Neural cell (in vitro differentiated cells): Measurements from ENCODE around the gene CAMK2B. TPM values are rescaled to one million over a fixed set of nuclear protein-coding genes. Genes with fewer than 3 reads are reported as not detected.

Source experiments
- H2AFZ ChIP-seq: fragments of 200-600, 300-800 bp; sonication (generic), shearing (Covaris generic); 2 replicates; pipeline ENCODE4 v1.6.0; 2014; ENCODE audit warnings: low read depth, mild to moderate bottlenecking, antibody characterized with exemption, low read length, moderate library complexity
- H3F3A ChIP-seq: fragments of 200-600 bp; shearing (Covaris generic); 2 replicates; pipeline ENCODE4 v1.6.1; 2016; ENCODE audit warnings: mild to moderate bottlenecking, moderate library complexity, mixed read lengths, antibody characterized with exemption, low read length; ENCODE audit not compliant: insufficient read depth, poor library complexity, severe bottlenecking
- H3K27ac ChIP-seq: fragments of 200-600, 300-800 bp; sonication (generic), shearing (Covaris generic); 2 replicates; pipeline ENCODE4 v1.5.1; 2014; ENCODE audit warnings: mild to moderate bottlenecking, low read length, moderate library complexity
- H3K27me3 ChIP-seq: fragments of 300-800, 200-600 bp; sonication (generic), shearing (Covaris generic); 2 replicates; pipeline ENCODE4 v1.6.0; 2014; ENCODE audit warnings: mild to moderate bottlenecking, low read depth, low read length, moderate library complexity; ENCODE audit not compliant: insufficient read depth
- H3K36me3 ChIP-seq: fragments of 300-800, 200-600 bp; sonication (generic), shearing (Covaris generic); 2 replicates; pipeline ENCODE4 v1.5.1; 2014; ENCODE audit warnings: mild to moderate bottlenecking, antibody characterized with exemption, low read length, moderate library complexity; ENCODE audit not compliant: insufficient read depth
- H3K4me2 ChIP-seq: fragments of 300-800, 200-600 bp; sonication (generic), shearing (Covaris generic); 2 replicates; pipeline ENCODE4 v1.6.0; 2014; ENCODE audit warnings: mild to moderate bottlenecking, low read length
- H3K4me3 ChIP-seq: fragments of 300-800, 200-600 bp; sonication (generic), shearing (Covaris generic); 2 replicates; pipeline ENCODE4 v1.5.1; 2014; ENCODE audit warnings: mild to moderate bottlenecking, low read length, moderate library complexity
- H3K79me2 ChIP-seq: fragments of 200-600 bp; shearing (Covaris generic); replicated peaks from 2 replicates; pipeline ENCODE4 v1.6.0; 2014; ENCODE audit warnings: mild to moderate bottlenecking, low read length, moderate library complexity; ENCODE audit not compliant: insufficient read depth
- H3K9ac ChIP-seq: fragments of 300-800, 200-600 bp; sonication (generic), shearing (Covaris generic); 2 replicates; pipeline ENCODE4 v1.6.1; 2016; ENCODE audit warnings: mild to moderate bottlenecking, low read length, mixed read lengths
- H3K9me2 ChIP-seq: fragments of 200-600 bp; shearing (Covaris generic); 2 replicates; pipeline ENCODE4 v1.6.1; 2016; ENCODE audit warnings: mild to moderate bottlenecking, low read length, mixed read lengths; ENCODE audit not compliant: insufficient read depth
- H3K9me3 ChIP-seq: fragments of 200-600, 300-800 bp; sonication (generic), shearing (Covaris generic); 2 replicates; pipeline ENCODE4 v1.6.1; 2016; ENCODE audit warnings: mild to moderate bottlenecking, mixed run types, low read length, moderate library complexity, mixed read lengths
- H4K20me1 ChIP-seq: fragments of 200-600 bp; shearing (Covaris generic); 2 replicates; pipeline ENCODE4 v1.6.1; 2016; ENCODE audit warnings: mild to moderate bottlenecking, mixed run types; ENCODE audit not compliant: insufficient read depth
- EP300 ChIP-seq: fragments of 450-650 bp; conservative IDR thresholded peaks from 2 replicates; pipeline ENCODE4 v1.6.1; 2014; ENCODE audit warnings: antibody characterized with exemption, mild to moderate bottlenecking, moderate library complexity; ENCODE audit not compliant: poor library complexity, severe bottlenecking
- EZH2 ChIP-seq: fragments of 200-600, 300-800 bp; shearing (Covaris generic), sonication (generic); IDR thresholded peaks from 2 replicates; pipeline ENCODE4 v1.6.1; 2014; ENCODE audit warnings: antibody characterized with exemption, low read length, borderline replicate concordance, mild to moderate bottlenecking; ENCODE audit not compliant: insufficient read depth, poor library complexity, severe bottlenecking
- MXI1 ChIP-seq: fragments of 450-650 bp; conservative IDR thresholded peaks from 2 replicates; pipeline ENCODE4 v1.6.1; 2014; ENCODE audit warnings: antibody characterized with exemption, mild to moderate bottlenecking; ENCODE audit not compliant: poor library complexity, severe bottlenecking
- POLR2AphosphoS5 ChIP-seq: IDR thresholded peaks from 2 replicates; pipeline ENCODE4 v1.6.1; 2012
- RAD21 ChIP-seq: fragments of 450-650 bp; conservative IDR thresholded peaks from 2 replicates; pipeline ENCODE4 v1.6.1; 2014; ENCODE audit warnings: antibody characterized with exemption, mild to moderate bottlenecking, moderate library complexity
- SMC3 ChIP-seq: fragments of 450-650 bp; conservative IDR thresholded peaks from 2 replicates; pipeline ENCODE4 v1.6.1; 2014; ENCODE audit warnings: antibody characterized with exemption, mild to moderate bottlenecking, moderate library complexity; ENCODE audit not compliant: poor library complexity
- TAF1 ChIP-seq: IDR thresholded peaks from 2 replicates; pipeline ENCODE4 v1.6.1; 2012; ENCODE audit warnings: low read depth
- polyA plus RNA-seq: library from polyadenylated mRNA; depleted of rRNA; stranded (reverse); fragments of >200 nt; gene quantifications from 2 replicates; pipeline ENCODE4 v1.2.3, GENCODE V29; 2014
- TF ChIP-seq, protein P1 (sequence below): IDR thresholded peaks from 2 replicates; pipeline ENCODE4 v1.6.1; 2012; ENCODE audit warnings: borderline replicate concordance
- TF ChIP-seq, protein P2 (sequence below): fragments of 450-650 bp; IDR thresholded peaks from 2 replicates; pipeline ENCODE4 v1.5.1; 2014; ENCODE audit warnings: antibody characterized with exemption, mild to moderate bottlenecking, moderate library complexity; ENCODE audit not compliant: poor library complexity, severe bottlenecking

CAMK2B gene
- polyA plus RNA-seq, 1 donor from 2014 or later: 67.3 TPM

DNA sequence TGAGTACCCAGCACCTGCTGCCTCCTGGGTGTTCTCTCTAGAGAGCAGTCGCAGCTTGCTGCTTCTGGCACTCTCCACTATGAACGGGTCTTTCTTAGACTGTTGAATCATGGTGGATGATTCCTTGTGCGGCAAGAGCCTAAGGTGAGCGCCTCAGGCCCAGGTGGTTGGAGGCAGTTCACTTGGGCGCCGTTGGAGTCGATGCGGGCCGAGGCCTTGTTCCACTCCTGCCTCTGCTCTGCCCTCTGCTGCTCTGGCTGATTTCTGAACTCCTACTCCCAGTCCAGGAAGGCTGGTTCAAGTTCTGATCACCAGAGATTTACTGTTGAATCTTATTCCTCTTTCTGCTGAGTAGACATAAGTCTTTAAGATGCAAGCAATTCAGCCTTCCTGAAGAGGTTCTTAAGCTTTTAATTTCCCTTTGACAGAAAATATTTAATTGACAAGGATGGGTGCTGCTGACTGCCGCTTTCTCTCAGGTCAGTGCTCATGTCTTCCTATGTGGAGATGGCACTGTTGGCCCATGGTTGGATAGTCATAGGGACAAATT, 114.2 kb downstream of the CAMK2B start:
- H3K27me3 ChIP-seq: no peaks in the 10 kb centered on the region
- no peak for TF ChIP-seq RAD21
- no peak for TF ChIP-seq SMC3
- TF ChIP-seq, protein P1, sequence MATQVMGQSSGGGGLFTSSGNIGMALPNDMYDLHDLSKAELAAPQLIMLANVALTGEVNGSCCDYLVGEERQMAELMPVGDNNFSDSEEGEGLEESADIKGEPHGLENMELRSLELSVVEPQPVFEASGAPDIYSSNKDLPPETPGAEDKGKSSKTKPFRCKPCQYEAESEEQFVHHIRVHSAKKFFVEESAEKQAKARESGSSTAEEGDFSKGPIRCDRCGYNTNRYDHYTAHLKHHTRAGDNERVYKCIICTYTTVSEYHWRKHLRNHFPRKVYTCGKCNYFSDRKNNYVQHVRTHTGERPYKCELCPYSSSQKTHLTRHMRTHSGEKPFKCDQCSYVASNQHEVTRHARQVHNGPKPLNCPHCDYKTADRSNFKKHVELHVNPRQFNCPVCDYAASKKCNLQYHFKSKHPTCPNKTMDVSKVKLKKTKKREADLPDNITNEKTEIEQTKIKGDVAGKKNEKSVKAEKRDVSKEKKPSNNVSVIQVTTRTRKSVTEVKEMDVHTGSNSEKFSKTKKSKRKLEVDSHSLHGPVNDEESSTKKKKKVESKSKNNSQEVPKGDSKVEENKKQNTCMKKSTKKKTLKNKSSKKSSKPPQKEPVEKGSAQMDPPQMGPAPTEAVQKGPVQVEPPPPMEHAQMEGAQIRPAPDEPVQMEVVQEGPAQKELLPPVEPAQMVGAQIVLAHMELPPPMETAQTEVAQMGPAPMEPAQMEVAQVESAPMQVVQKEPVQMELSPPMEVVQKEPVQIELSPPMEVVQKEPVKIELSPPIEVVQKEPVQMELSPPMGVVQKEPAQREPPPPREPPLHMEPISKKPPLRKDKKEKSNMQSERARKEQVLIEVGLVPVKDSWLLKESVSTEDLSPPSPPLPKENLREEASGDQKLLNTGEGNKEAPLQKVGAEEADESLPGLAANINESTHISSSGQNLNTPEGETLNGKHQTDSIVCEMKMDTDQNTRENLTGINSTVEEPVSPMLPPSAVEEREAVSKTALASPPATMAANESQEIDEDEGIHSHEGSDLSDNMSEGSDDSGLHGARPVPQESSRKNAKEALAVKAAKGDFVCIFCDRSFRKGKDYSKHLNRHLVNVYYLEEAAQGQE: no peak
- TF ChIP-seq, protein P2, sequence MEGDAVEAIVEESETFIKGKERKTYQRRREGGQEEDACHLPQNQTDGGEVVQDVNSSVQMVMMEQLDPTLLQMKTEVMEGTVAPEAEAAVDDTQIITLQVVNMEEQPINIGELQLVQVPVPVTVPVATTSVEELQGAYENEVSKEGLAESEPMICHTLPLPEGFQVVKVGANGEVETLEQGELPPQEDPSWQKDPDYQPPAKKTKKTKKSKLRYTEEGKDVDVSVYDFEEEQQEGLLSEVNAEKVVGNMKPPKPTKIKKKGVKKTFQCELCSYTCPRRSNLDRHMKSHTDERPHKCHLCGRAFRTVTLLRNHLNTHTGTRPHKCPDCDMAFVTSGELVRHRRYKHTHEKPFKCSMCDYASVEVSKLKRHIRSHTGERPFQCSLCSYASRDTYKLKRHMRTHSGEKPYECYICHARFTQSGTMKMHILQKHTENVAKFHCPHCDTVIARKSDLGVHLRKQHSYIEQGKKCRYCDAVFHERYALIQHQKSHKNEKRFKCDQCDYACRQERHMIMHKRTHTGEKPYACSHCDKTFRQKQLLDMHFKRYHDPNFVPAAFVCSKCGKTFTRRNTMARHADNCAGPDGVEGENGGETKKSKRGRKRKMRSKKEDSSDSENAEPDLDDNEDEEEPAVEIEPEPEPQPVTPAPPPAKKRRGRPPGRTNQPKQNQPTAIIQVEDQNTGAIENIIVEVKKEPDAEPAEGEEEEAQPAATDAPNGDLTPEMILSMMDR: no peak
- TF ChIP-seq POLR2AphosphoS5: no peak
- no peak for TF ChIP-seq EZH2
- no peak for TF ChIP-seq EP300
- H3K4me2 ChIP-seq: no peak overlapping the region
- H3K9ac ChIP-seq: no peak overlapping the region
- H3K79me2 ChIP-seq: no peaks in the 10 kb centered on the region
- no peaks in the 10 kb centered on the region for H4K20me1 ChIP-seq
- H3K27ac ChIP-seq: no peak overlapping the region
- H3K9me2 ChIP-seq: no peaks in the 10 kb centered on the region
- H2AFZ ChIP-seq: no peak overlapping the region
- H3F3A ChIP-seq: no peaks in the 10 kb centered on the region
- no peaks in the 10 kb centered on the region for H3K9me3 ChIP-seq
- H3K36me3 ChIP-seq: no peaks in the 10 kb centered on the region
- H3K4me3 ChIP-seq: no peak overlapping the region

DNA sequence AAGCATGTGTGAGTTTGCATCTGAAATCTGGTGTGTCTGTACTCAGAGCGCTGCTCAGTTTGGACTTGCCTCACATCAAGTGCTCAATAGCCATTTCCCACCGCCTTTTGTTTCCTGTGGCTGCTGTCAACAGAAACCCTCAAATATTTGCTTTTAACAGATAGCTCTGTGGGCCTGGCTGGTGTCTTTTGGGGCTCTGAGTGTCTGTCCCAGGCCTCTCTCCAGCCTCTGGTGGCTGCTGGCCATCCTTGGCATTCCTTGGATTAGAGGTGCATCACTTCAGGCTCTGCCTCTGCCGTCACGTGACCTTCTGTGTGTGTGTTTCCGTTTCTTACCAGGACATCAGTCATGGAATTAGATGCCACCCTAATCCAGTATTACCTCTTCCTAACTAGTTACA, 115.3 kb downstream of the CAMK2B start:
- Histone ChIP-seq H3K36me3 (no peaks in the 10 kb centered on the region), H2AFZ (no peak overlapping the region), H3F3A (no peaks in the 10 kb centered on the region), H3K9me3 (no peaks in the 10 kb centered on the region), H3K27ac (no peak overlapping the region), H3K79me2 (no peaks in the 10 kb centered on the region), H3K27me3 (no peaks in the 10 kb centered on the region), H3K9me2 (no peaks in the 10 kb centered on the region), H3K4me3 (no peak overlapping the region), H3K9ac (no peak overlapping the region), H3K4me2 (no peak overlapping the region), H4K20me1 (no peaks in the 10 kb centered on the region)
- TF ChIP-seq, protein P1: no peak
- TF ChIP-seq EP300 (no peak), MXI1 (no peak), EZH2 (no peak), RAD21 (no peak), TAF1 (no peak), POLR2AphosphoS5 (no peak), SMC3 (no peak)
- TF ChIP-seq, protein P2: no peak
